IPS-11a (cell line): ENCODE results near the gene OTUB1.

Source experiments
- H3K4me3 ChIP-seq: one replicate; pipeline ENCODE4 v1.5.1; 2013; ENCODE audit warnings: low read depth, low read length, control low read depth

Gene OTUB1

DNA sequence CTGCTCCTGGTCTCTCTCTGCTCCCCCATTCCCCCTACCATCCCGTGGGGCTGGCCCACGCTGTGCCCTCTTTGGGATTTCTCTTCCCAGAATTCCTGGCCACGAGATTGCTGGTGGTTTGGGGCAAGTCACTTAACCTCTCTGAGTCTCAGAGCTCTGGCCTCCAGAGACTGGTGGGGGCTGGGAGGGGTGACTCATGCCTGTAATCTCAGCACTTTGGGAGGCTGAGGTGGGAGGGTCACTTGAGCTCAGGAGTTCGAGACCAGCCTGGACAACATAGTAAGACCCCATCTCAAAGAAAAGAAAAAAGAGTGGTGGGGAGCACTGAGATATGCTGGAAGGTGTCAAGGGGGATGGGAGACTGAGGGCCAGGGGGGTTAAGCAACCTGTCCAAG lies 18.3 kb downstream of the OTUB1 start:
- H3K4me3 ChIP-seq: no peak overlapping the region

DNA sequence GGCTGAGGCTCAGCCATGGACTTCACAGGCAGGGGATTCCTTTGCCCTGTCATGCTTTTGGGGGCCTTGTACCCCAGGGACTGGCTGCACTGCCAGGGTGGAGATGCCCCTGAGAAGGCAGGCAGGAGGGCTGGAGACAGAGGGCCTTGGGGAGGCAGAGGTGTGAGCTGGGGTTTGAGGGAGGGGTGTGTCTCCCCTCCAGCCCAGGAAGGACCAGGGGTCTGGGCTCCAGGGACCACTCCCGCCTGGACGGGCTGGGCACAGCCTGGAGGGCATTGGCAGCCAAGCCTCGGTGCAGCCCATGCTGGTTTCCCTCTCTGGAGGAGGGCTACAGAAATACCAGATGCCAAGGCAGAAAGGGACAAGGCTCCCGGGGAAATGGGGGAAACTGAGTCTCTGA lies 19.5 kb downstream of the OTUB1 start:
- H3K4me3 ChIP-seq: no peak overlapping the region

DNA sequence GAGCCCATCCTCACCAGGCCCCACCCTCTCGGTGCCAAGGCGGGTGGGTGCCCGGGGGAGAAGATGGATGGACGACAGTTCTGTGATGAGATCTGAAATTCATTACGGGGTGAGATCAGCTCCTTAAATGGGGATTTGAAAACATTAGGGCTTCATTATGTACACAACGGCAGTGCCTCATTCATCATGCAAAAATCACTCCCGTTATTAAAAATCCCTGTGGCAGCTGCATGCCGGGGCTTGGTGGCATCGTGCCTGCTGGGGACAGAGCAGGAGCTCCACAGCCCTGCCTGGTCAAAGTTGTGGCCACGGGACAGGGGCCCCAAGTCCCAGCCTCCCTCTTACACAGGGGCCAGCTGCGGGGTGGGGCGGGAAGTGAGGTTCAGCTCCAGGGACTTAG lies 20.2 kb downstream of the OTUB1 start:
- no peak overlapping the region for H3K4me3 ChIP-seq

DNA sequence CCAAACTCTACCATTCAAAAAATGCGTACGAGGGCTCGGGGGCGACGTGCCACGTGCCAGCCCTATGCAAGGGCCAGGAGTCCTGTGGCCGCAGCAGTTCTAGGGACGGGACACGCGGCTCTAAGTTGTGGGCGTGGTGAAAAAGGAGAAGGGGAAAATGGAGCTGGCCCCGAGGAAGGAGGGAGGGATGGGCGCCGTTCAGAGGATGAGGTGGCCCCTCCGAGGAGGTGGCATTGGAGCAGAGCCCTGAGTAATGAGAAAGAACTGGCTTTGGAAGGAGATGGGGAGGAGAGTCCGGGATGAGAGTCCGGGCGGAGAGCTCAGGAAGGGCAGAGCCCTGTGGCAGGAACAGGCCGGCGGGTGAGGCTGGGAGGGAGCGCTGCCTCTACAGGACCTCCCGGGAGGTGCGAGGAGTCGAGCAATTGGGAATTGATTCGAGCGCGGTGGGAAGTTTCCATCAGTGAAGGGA lies 21.0 kb downstream of the OTUB1 start:
- no peak overlapping the region for H3K4me3 ChIP-seq

DNA sequence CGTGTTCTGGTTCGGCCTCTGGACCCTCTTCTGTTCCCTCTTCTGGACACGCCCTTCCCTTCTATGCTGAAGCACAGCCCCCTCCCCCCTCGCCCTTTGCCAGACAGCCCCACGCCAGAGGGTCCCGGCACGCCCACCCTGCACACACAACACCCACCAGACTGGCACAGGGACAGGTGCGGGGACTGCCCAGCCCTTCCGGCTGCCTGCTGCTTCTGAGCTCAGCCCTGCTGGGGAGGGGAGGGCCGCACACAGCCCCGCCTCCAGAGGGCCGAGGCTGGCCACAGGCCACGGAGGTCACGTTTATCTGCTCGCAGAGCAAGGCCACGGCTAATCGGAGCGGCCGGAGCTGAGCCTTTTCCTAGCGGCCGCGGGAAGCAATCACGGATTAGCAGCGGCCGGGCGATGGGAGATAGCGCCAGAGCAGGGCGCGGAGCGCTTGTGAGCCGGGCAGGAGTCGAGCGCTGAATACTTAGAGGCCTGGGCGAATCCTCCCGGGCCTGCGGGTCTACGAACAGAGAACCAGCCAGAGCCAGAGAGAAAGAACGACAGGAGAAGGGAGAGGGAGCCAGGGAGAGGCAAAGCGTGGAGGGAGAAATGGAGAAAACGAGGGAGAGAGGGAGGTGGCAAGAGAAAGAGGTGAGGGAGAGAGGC lies 21.5 kb downstream of the OTUB1 start:
- no peak overlapping the region for H3K4me3 ChIP-seq

DNA sequence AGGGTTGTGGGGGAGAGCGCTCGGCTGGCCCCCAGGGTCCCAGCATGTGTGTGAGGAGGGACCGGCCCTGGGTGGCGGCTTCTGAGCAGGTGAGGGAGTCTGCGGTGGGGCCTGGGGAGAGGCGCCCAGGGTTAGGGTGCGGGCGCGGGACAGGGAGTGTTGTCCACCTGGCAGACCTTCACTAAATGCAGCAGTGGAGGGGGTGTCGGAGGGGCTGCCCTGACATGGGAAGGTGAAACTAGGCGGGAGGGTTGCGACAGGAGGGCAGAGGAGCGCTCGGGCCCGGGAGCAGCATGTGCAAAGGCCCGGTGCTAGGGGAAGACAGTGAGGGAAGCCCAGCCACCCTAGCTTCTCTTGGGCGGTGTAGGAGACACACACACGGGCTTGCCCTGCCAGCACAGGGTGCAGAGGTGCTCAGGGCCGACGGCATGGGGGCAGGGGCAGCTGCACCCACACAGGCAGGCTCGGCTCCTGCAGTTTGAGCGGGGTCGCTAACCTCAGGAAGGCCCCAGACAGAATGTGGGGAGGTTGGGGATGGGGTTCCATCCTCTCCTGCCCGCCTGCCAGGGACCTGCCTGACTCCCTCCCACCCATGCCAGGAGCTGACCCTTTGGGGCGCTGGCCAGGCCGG lies 22.2 kb downstream of the OTUB1 start:
- H3K4me3 ChIP-seq: no peak overlapping the region

DNA sequence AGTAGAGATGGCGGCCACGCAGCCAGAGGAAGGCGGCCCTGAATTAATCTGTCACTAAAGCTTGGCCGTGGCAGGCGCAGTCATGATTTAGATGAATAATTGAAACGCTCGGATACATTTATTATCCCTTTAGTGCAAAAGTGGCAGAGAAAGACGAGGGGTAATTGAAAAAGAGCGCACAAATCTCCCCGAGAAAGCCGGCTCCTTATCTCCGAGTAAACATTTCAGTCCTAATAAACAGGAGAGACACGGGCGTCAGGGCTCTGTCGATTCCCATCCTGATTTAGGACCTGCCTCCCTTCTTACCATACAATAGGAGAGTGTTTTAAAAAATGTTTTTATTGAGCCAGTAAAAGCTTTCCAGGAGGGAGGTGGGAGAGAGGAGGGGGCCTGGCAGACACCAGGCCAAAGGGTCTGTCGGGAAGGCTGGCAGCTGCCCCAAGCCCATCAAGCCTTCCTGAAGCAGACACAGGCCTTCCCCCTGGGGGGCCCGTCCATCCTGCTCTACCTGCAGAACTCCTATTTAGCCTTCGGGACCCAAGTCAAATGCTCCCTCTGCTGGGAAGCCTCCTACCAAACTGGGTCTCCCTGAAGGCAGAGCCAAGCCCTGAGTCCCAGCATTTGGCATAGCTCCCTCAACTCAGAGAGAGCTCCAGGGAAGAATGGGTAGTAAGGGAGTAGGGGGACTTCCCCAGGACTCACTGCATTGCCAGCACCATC lies 22.8 kb downstream of the OTUB1 start:
- no peak overlapping the region for H3K4me3 ChIP-seq

DNA sequence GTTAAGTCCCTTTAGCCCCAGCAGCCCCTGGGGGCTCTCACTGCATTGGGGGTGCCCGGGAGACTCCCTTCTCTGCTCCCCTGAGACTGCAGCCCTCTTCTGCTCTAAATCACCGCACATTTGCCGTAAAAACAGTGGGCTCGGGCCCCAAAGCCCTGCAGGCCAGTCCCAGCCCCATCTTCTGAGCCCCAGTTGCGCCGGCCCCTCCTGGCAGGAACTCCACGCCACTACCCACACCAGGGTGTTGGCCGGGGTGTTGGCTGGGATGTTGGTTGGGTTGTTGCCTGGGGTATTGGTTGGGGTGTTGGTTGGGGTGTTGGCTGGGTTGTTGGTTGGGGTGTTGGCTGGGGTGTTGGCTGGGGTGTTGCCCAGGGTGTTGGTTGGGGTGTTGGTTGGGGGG lies 23.5 kb downstream of the OTUB1 start:
- no peak overlapping the region for H3K4me3 ChIP-seq

DNA sequence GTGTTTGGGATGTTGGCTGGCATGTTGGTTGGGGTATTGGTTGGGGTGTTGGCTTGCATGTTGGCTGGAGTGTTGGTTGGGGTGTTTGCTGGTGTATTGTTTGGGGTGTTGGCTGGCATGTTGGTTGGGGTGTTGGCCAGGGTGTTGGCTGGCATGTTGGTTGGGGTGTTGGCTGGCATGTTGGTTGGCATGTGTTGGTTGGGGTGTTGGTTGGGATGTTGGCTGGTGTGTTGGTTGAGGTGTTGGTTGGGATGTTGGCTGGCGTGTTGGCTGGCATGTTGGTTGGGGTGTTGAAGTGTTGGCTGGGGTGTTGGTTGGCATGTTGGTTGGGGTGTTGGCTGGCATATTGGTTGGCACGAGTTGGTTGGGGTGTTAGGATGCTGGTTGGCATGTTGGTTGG lies 24.5 kb downstream of the OTUB1 start:
- H3K4me3 ChIP-seq: no peak overlapping the region

DNA sequence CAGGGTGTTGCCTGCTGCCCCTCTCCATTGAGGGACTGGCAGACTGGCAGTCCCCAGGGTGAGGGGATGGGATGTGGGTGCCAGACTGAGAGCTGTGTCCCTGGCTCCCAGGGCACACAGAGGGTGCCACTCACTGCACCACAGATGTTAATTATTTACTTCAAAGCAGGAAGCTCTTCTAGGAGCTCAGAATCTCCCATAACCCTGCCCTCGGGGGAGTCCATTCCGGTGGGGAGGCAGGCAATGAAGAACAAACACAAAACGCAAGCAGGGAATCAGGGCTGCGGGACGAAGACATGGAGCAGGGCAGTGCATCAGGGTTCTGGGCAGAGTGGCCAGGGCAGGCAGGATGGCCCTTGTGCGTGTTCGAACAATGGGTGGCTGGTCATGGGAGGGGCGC lies 25.1 kb downstream of the OTUB1 start:
- no peak overlapping the region for H3K4me3 ChIP-seq

DNA sequence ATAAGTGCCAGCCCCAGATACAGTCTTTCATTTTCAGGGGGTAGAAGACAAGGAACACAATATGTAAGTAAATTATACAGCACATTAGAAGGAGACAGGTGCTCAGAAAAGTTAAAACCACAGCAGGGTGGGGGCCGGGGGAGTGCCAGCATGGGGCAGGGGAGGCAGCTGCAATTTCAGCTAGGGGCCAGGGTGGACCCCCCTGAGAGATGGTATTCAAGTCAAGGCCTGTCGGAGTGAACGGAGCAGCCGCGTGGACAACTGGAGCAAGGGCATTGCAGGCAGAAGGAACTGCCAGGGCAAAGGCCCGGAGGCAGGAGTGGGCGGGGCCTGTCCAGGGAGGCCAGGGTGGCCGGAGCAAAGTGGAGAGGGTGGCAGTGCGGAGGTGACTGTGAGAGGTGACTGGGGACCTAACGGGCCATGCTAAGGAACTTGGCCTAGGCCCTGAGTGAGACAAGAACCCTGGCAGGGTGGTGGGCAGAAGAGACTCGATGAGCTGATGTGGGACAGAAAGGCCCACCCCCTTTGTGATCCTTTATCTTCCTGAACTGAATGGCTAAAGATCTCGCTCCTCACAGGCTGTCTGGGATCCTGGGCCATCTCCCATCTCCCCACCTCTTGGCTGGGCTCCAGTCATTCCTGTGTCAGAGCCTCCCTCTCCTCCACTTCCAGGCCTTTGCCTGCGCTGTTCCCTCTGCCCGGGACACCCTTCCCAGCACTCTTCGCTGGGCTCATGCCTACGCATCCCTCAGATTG lies 27.1 kb downstream of the OTUB1 start:
- no peak overlapping the region for H3K4me3 ChIP-seq

DNA sequence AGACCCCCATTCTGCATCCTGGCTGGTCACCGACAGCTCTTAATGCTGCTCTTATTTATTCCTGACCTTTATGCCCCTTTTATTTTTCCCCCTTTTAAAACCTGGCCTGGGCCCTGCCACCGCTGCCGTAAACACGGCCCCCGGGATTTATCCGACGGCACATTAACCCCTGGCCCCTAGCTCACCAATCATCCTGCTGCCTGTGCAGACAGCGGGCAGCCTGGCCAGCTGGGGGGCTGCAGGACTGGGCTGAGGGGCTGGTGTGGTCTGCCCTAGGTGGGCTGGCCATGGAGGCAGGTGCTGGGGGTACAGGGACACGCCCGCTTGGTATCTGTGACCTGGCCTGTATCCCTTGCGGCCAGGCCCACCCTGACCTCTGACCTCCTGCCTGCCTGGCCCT lies 28.1 kb downstream of the OTUB1 start:
- no peak overlapping the region for H3K4me3 ChIP-seq

DNA sequence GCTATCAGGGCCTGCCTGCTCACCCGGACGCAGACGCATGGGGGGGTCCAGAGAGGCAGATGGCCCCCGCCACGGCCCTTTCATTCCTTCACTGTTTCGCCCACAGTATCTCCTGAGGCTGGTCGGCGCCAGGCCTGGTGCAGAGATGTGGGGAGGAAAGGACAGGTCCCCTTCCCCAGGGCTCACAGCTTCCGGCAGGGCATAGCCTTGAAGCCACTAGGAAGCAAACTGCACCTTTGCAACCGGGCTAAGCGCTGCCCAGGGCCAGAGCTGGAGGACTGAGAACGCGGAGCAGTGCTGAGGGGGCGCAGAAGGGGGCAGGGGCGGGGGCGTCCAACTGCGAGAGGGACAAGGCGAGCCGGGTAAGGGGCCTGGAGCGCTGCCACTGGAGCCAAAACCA lies 29.3 kb downstream of the OTUB1 start:
- no peak overlapping the region for H3K4me3 ChIP-seq

DNA sequence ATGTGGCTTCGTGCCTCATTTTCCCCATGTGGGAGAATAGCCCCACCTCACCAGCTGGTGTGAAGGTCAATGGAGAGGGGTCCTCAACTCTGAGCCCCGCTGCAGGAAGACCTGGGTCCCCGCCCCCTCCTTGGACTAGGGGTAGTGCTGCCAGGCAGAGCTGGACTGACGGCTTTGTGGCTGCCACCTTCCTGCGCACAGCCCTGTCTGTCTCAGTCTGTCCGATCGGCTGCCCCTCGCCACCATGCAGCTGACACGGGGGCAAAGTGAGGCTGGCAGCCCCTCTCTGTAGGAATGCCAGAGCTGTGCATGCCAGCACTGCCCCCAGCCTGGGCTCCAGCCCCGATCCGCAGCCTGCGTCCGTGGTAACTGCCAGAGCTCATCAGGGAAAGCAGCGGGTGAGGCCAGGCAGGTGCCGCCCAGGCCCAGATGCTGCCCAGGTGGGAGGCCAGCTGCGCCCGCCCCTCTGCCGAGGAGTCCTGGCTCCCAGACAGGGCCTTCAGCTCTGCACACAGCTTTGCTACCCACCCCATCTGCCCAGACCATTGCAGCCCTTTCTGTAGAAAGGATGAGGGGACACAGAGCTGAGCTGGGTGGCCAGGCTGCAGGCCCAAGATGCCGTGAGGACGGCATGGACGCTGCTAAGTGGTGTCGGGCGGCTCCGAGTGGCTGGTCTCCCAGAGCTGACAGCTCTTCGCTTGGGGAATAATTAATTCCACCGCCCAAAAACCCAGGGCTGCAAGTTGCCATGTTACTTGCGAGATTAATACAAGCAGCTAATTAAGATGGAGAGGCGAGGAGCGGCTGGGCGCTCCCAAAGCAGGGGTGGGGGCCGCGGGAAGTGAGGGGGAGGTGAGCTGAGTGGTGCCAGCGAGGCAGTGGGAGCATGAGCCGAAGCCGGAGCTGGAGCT lies 30.0 kb downstream of the OTUB1 start:
- H3K4me3 ChIP-seq: no peak overlapping the region

DNA sequence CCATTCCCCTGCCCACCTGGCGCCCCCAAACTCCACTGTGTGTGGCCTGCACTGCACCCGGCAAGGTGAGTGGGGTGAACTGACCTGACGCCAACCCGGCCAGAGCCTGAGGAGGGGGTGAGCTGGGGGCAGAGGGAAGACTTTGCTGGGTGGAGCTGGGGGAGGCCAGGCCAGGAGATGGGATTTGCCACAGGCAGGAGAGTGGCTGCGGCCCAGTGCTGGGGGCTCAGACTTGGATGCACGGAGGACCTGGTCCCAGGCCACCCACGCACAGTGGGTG lies 31.6 kb downstream of the OTUB1 start:
- no peak overlapping the region for H3K4me3 ChIP-seq

DNA sequence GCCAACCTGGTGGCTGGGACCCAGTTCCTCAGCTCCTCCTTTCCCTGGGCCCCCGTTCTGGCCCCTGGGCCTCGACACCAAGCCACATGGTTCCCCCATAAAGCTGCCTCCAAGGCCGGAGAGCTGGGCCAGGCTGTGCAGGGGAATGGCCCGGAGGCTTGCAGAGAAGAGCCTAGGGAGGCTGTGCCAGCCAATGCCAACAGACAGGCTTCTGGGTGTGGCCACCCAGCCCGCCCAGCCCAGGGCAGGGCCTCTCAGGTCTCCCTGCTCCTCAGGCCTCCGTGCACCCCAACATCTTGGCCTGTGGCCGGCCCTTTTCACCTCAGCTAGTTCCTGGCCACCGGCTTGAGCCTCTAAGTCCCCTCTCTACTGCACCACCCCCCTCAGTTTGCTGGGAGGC lies 32.1 kb downstream of the OTUB1 start:
- H3K4me3 ChIP-seq: no peak overlapping the region

DNA sequence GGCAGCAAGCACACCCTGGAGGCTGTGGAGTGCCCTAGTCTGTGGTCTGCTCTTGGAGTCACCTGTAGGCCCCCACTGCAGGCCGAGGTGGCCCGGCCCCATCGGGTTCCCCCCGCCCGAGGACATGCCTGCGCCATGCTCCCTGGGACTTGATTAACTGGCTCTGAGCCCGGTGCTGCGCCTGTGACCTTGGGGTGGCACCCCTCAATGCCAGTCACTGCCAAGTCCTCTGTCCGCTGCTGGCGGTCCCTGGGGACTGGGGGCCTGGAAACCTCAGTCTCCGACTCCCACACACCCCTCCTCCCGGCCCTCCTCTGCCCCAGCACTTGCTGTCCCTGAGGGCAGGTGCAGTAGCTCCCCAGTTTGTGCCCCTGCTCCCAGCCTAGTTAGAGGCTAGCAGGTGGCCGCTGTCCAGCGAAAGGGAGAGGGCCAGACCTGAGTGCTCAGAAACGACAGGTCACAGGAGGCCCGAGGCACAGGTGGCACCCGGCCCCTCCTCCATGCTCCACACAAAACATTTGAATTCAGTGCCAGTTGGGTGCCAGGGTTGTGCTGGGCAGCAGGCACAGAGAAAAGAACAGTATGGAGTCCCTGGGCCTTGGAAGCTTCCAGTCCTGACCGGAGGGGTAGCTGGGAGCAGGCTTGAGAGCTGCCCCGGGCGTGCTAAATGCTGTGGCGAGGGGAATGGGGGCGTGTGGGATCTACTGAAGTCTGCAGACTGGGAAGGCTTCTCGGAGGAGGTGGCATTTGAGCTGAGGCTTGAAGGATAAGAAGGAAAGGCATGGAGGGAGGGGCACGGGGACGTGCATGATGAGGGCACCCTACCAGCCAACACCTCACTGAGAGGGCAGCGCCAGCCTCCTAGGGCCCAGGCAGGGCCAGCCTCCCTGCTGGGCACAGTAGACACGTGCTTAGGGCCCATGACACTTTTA lies 33.1 kb downstream of the OTUB1 start:
- H3K4me3 ChIP-seq: no peak overlapping the region

DNA sequence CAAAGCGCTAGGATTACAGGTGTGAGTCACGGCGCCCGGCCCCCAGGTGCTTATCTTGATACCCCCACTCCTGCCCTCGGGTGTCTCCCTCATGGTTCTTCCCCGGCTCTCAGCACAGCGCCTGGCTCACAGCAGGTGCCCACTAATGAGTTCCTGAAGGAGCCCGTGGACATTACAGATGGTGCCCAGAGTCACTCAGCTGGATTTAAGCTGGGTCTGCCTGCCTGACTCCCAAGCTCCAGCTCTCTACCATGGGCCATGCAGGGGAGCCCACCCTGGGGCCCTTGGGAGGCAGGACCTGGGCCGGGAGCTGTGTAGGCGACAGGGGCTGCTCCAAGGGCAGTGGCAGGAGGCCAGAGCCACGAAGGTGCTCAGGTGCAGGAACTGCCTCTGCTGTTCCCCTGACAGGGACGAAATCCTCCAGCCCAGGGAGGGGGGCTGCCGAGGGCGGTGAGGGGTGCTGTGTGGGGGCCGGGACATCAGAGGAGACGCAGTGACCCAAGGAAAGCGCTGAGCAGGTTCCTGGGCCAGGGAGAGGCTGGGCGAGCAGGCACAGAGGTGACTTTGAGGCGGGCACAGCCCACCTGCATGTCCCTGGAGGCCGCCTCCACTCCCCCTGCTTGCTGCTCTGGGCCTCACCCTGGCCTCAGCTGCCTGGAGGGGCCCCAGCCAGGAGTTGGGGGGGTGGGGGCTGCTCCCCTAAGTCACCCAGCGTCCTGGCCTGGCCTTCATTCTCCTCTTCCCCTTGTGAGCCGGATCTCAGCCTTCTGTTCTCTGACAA lies 34.9 kb downstream of the OTUB1 start:
- no peak overlapping the region for H3K4me3 ChIP-seq

DNA sequence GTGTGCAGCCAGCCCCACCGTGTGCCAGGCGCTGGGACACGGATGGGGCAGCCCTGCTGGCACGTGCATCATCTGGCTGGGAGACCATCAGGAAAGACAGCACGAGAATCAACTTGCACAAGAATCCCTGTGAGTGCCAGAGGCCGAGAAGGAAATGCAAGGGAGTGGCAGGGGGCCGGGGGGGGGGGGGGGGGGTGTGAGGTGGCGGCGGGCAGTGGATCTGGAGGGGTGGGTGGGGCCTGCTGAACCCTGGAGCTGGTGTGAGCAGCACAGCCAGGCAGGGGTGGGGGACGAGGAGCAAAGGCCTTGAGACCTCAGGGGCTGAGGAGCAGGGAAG lies 35.5 kb downstream of the OTUB1 start:
- H3K4me3 ChIP-seq: no peak overlapping the region
